ENCODE data around the gene STPG3.

DNA sequence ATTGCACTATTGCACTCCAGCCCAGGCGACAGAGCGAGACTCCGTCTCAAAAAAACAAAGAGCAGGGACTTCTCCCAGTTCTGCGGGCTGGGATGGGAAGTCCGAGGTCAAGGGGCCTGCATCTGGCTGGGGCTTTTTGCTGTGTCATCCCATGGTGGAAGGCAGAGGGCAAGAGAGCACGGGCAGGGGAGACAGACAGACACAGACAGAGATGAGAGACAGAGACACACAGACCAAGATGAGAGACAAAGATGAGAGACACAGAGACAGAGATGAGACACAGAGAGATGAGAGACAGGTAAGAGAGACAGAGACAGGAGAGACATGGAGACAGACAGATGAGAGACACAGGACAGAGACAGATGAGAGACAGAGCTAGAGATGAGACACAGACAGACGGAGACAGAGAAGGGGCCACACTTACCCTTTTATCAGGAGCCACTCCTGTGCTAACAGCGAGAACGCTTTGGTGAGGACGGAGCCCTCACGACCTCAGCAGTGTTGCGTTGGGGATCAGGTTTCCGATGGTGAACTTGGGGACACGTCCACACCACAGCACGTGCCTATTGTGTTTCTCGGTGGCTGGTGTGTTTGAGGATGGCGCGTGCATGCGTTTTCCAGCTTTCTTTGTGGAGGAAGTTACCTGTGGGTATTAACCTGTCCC, 17.6 kb downstream of the STPG3 start:
- TF ChIP-seq, protein P1, sequence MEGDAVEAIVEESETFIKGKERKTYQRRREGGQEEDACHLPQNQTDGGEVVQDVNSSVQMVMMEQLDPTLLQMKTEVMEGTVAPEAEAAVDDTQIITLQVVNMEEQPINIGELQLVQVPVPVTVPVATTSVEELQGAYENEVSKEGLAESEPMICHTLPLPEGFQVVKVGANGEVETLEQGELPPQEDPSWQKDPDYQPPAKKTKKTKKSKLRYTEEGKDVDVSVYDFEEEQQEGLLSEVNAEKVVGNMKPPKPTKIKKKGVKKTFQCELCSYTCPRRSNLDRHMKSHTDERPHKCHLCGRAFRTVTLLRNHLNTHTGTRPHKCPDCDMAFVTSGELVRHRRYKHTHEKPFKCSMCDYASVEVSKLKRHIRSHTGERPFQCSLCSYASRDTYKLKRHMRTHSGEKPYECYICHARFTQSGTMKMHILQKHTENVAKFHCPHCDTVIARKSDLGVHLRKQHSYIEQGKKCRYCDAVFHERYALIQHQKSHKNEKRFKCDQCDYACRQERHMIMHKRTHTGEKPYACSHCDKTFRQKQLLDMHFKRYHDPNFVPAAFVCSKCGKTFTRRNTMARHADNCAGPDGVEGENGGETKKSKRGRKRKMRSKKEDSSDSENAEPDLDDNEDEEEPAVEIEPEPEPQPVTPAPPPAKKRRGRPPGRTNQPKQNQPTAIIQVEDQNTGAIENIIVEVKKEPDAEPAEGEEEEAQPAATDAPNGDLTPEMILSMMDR (IDR thresholded peaks at IDR 0.05): no peak
- TF ChIP-seq POLR2A (IDR thresholded peaks at IDR 0.05) (no peak), POLR2AphosphoS5 (IDR thresholded peaks at IDR 0.05) (no peak)
